CD4-positive, alpha-beta T cell (primary cell): ENCODE results near the gene LIPJ. TPM values are rescaled to one million over a fixed set of nuclear protein-coding genes. Genes with fewer than 3 reads are reported as not detected.

Experiments used
- ATAC-seq: fragments of 200-7000 bp; cut with Tn5 transposase; one replicate; pipeline ENCODE4 v1.10.0; 2022; ENCODE audit warnings: mild to moderate bottlenecking; ENCODE audit not compliant: poor library complexity
- CTCF ChIA-PET: fragments of 350-600 bp; sonication (Branson Sonifier 250); formaldehyde crosslinking; loops from one replicate; lab custom pipeline; 2021; ENCODE audit warnings: antibody characterized with exemption, inconsistent platforms; lab: Charles Lee
- POLR2A ChIA-PET: fragments of 350-600 bp; sonication (Branson Sonifier 250); formaldehyde crosslinking; loops from one replicate; lab custom pipeline; 2021; ENCODE audit warnings: antibody characterized with exemption, inconsistent platforms; lab: Charles Lee
- DNase-seq, 14 experiments: peaks; one replicate each; pipeline ENCODE4 v3.0.0-alpha.2; 2013 to 2020; ENCODE audit warnings: mixed read lengths in 2 of 14
- H3K27ac ChIP-seq, 2 donors: one replicate each; pipeline versions ENCODE4 v1.5.1 to v1.7.0; 2013; ENCODE audit warnings: low read length in 2 of 2, low read depth in 1 of 2, mild to moderate bottlenecking in 1 of 2
- H3K27me3 ChIP-seq, 2 experiments: 1 replicate in 1 of 2; 2 replicates in 1 of 2; pipeline versions ENCODE4 v1.6.1 to v1.7.0; 2013; ENCODE audit warnings: low read length in 2 of 2, control low read depth in 1 of 2, mild to moderate bottlenecking in 1 of 2, moderate library complexity in 1 of 2; ENCODE audit not compliant: insufficient read depth in 2 of 2, control insufficient read depth in 1 of 2
- H3K36me3 ChIP-seq: one replicate; pipeline ENCODE4 v1.6.1; 2013; ENCODE audit warnings: low read length, control low read depth; ENCODE audit not compliant: insufficient read depth
- H3K4me1 ChIP-seq: one replicate; pipeline ENCODE4 v1.6.1; 2013; ENCODE audit warnings: low read length, control low read depth; ENCODE audit not compliant: insufficient read depth
- H3K4me3 ChIP-seq: one replicate; pipeline ENCODE4 v1.5.1; 2013; ENCODE audit warnings: mild to moderate bottlenecking, low read length, moderate library complexity
- H3K9me3 ChIP-seq, 2 experiments: 1 replicate in 1 of 2; 2 replicates in 1 of 2; pipeline versions ENCODE4 v1.6.1 to v1.7.0; 2013; ENCODE audit warnings: low read length in 2 of 2, mild to moderate bottlenecking in 2 of 2, control low read depth in 1 of 2, moderate library complexity in 1 of 2; ENCODE audit not compliant: control insufficient read depth in 1 of 2, insufficient read depth in 1 of 2
- H3K27ac Mint-ChIP-seq: one replicate; pipeline ENCODE4 v1.8.0; 2020; ENCODE audit warnings: mixed read lengths
- H3K27me3 Mint-ChIP-seq: one replicate; pipeline ENCODE4 v1.8.0; 2021; ENCODE audit warnings: mixed read lengths
- H3K36me3 Mint-ChIP-seq: one replicate; pipeline ENCODE4 v1.8.0; 2021; ENCODE audit warnings: low read depth, mixed read lengths
- H3K4me1 Mint-ChIP-seq: one replicate; pipeline ENCODE4 v1.8.0; 2021; ENCODE audit warnings: low read depth, mixed read lengths
- H3K4me3 Mint-ChIP-seq: one replicate; pipeline ENCODE4 v1.8.0; 2020; ENCODE audit warnings: mild to moderate bottlenecking, mixed read lengths
- H3K9me3 Mint-ChIP-seq: one replicate; pipeline ENCODE4 v1.8.0; 2020; ENCODE audit warnings: mixed read lengths
- CTCF ChIP-seq: fragments of 200-600 bp; IDR thresholded peaks from one replicate; pipeline ENCODE4 v1.8.0; 2022; ENCODE audit warnings: antibody characterized with exemption, mild to moderate bottlenecking
- intact Hi-C, 2 experiments: fragments of 100-400 bp; cut with DNase I in 1 of 2; cut with micrococcal nuclease in 1 of 2; formaldehyde crosslinking; loops; one replicate each; pipeline versions ENCODE4 v1.15.1 to v1.9.0; 2023 to 2025; cut with DNase I, micrococcal nuclease
- total RNA-seq, 174 experiments: library from RNA in 2 of 174; stranded (reverse) in 2 of 174; gene quantifications; one replicate each; pipeline ENCODE4 v1.2.3 and lab custom pipeline; 2021 to 2026

The LIPJ gene
- total RNA-seq, 2 experiments from 2014 or later = not detected

- no peaks in the 10 kb centered on the region for H3K27me3 Mint-ChIP-seq
- no peak for TF ChIP-seq CTCF
- DNase-seq (no peak), ATAC-seq (no peak)
- no peaks in the 10 kb centered on the region for H3K4me1 Mint-ChIP-seq
- no peaks in the 10 kb centered on the region for H3K27me3 ChIP-seq
- H3K27ac ChIP-seq = no peak overlapping the region
- no peaks in the 10 kb centered on the region for H3K36me3 ChIP-seq
- H3K9me3 ChIP-seq = no peaks in the 10 kb centered on the region
- POLR2A ChIA-PET = no interaction called here
- peaks cover 6% of the 10 kb centered on the region for H3K4me1 ChIP-seq
- H3K4me3 Mint-ChIP-seq = no peak overlapping the region
- H3K36me3 Mint-ChIP-seq = no peaks in the 10 kb centered on the region
- no peaks in the 10 kb centered on the region for H3K9me3 Mint-ChIP-seq
- H3K27ac Mint-ChIP-seq = no peak overlapping the region
- CTCF ChIA-PET = no interaction called here
- intact Hi-C loops = loop anchor here (10.0 kb wide), 2 partner anchors 152 to 1022 kb away; no protein-coding TSS in a partner anchor
- no peak overlapping the region for H3K4me3 ChIP-seq
Observed at GRCh38 chr10:88557256-88557655, 29.3 kb upstream of the LIPJ start.

GRCh38 chr10:88557658-88558057 lies 28.9 kb upstream of the LIPJ start:
- H3K4me1 ChIP-seq = peaks cover 6% of the 10 kb centered on the region
- H3K27me3 ChIP-seq = no peaks in the 10 kb centered on the region
- no peaks in the 10 kb centered on the region for H3K9me3 ChIP-seq
- DNase-seq (no peak), ATAC-seq (no peak)
- Mint-ChIP-seq H3K4me3 (no peak overlapping the region), H3K27ac (no peak overlapping the region), H3K36me3 (no peaks in the 10 kb centered on the region), H3K4me1 (no peaks in the 10 kb centered on the region), H3K27me3 (no peaks in the 10 kb centered on the region), H3K9me3 (no peaks in the 10 kb centered on the region)
- intact Hi-C loops = loop anchor here (10.0 kb wide), 2 partner anchors 153 to 1023 kb away; no protein-coding TSS in a partner anchor
- ChIA-PET CTCF (no interaction called here), POLR2A (no interaction called here)
- H3K36me3 ChIP-seq = no peaks in the 10 kb centered on the region
- TF ChIP-seq CTCF = no peak
- H3K27ac ChIP-seq = no peak overlapping the region
- no peak overlapping the region for H3K4me3 ChIP-seq

GRCh38 chr10:88562152-88562551 lies 24.4 kb upstream of the LIPJ start:
- no peak for ATAC-seq
- Histone ChIP-seq H3K36me3 (no peaks in the 10 kb centered on the region), H3K27me3 (no peaks in the 10 kb centered on the region), H3K9me3 (no peaks in the 10 kb centered on the region), H3K4me1 (peaks cover 6% of the 10 kb centered on the region), H3K27ac (no peak overlapping the region), H3K4me3 (no peak overlapping the region)
- Mint-ChIP-seq H3K4me1 (no peaks in the 10 kb centered on the region), H3K9me3 (no peaks in the 10 kb centered on the region), H3K27ac (no peak overlapping the region), H3K4me3 (no peak overlapping the region), H3K36me3 (no peaks in the 10 kb centered on the region), H3K27me3 (no peaks in the 10 kb centered on the region)
- no peak for TF ChIP-seq CTCF
- no peak for DNase-seq
- intact Hi-C loops = loop anchor here (5.0 to 10.0 kb wide), 3 partner anchors 263 to 653 kb away; no protein-coding TSS in a partner anchor
- ChIA-PET POLR2A (no interaction called here), CTCF (interaction anchor here (1.4 kb wide), 1 partner anchor 20 kb away, joined by 4 read pairs; the partner anchor contains the start of gene RNLS)
